Stimulated activated CD4-positive, alpha-beta T cell treated with anti-CD3 and anti-CD28 coated beads, Interleukin-15, amount 100 ng/mL, for 1 hour (primary cell): ENCODE results near the gene TSEN34.
"Not testable (repeated sequence)": the region's sequence is repeated elsewhere in the genome, so short reads cannot be mapped to it uniquely, and the experiment has no call there.

Experiments used
- DNase-seq, 2 donors: peaks; one replicate each; pipeline ENCODE4 v3.0.0-alpha.2; 2020; ENCODE audit warnings: low read depth in 1 of 2, low spot score in 1 of 2

Gene TSEN34

GRCh38 chr19:54207983-54208783 is 17.1 kb downstream of the TSEN34 start:
- no peak for DNase-seq

- no peak for DNase-seq
These were observed 17.6 kb downstream of the TSEN34 start for GRCh38 chr19:54208784-54209057.

- DNase-seq = no peak
These were observed 18.1 kb downstream of the TSEN34 start for GRCh38 chr19:54209058-54209810.

- DNase-seq = no peak
These were observed 18.8 kb downstream of the TSEN34 start for GRCh38 chr19:54209811-54210494.

GRCh38 chr19:54211235-54211634 is 20.1 kb downstream of the TSEN34 start:
- DNase-seq = no peak

GRCh38 chr19:54214217-54214616 is 23.1 kb downstream of the TSEN34 start:
- not testable (repeated sequence) for DNase-seq

GRCh38 chr19:54214734-54215133 is 23.6 kb downstream of the TSEN34 start:
- DNase-seq = not testable (repeated sequence)

GRCh38 chr19:54216869-54217268 is 25.8 kb downstream of the TSEN34 start:
- no peak for DNase-seq

GRCh38 chr19:54217517-54218247 is 26.6 kb downstream of the TSEN34 start:
- not testable (repeated sequence) for DNase-seq

- DNase-seq = no peak
These were observed 27.2 kb downstream of the TSEN34 start for GRCh38 chr19:54218259-54218658.

- no peak for DNase-seq
These were observed 28.0 kb downstream of the TSEN34 start for GRCh38 chr19:54218960-54219661.

- not testable (repeated sequence) for DNase-seq
These were observed 28.6 kb downstream of the TSEN34 start for GRCh38 chr19:54219702-54220101.

GRCh38 chr19:54221947-54222346 is 30.8 kb downstream of the TSEN34 start:
- not testable (repeated sequence) for DNase-seq

GRCh38 chr19:54222474-54223276 is 31.6 kb downstream of the TSEN34 start, which contains the start of gene LILRB3:
Gene LILRB3 (minus strand): TSS chr19:54223007. CDS start chr19:54222976, 31 bp downstream.
- not testable (repeated sequence) for DNase-seq

GRCh38 chr19:54223277-54223936 is 32.3 kb downstream of the TSEN34 start:
- DNase-seq = not testable (repeated sequence)

- DNase-seq = not testable (repeated sequence)
These were observed 32.8 kb downstream of the TSEN34 start for GRCh38 chr19:54223937-54224281.

- not testable (repeated sequence) for DNase-seq
These were observed 33.5 kb downstream of the TSEN34 start for GRCh38 chr19:54224619-54225018.

GRCh38 chr19:54229146-54229545 is 38.0 kb downstream of the TSEN34 start:
- DNase-seq = no peak

- DNase-seq = no peak
These were observed 38.9 kb downstream of the TSEN34 start for GRCh38 chr19:54230031-54230430.
